Suprapubic skin (tissue), 4 donors: ENCODE data around the gene CIPC. TPM values are rescaled to one million over a fixed set of nuclear protein-coding genes. Genes with fewer than 3 reads are reported as not detected.
A peak's percentile ranks its signal among the peaks of the same experiment; 100 is the strongest.

Experiments used
- DNase-seq, 2 donors: peaks; one replicate each; pipeline ENCODE4 v3.0.0-alpha.2; 2019; ENCODE audit warnings: low spot score in 2 of 2
- H3K27ac ChIP-seq: fragments of 200-600 bp; sonication (generic); one replicate; pipeline ENCODE4 v1.5.1; 2019
- H3K27me3 ChIP-seq: fragments of 200-600 bp; sonication (generic); one replicate; pipeline ENCODE4 v1.5.1; 2019
- H3K36me3 ChIP-seq: fragments of 200-600 bp; sonication (generic); one replicate; pipeline ENCODE4 v1.5.1; 2019
- H3K4me1 ChIP-seq: fragments of 200-600 bp; sonication (generic); one replicate; pipeline ENCODE4 v1.5.1; 2019
- H3K4me3 ChIP-seq: fragments of 200-600 bp; sonication (generic); one replicate; pipeline ENCODE4 v1.5.1; 2019; ENCODE audit warnings: mild to moderate bottlenecking
- H3K9me3 ChIP-seq: fragments of 200-600 bp; sonication (generic); one replicate; pipeline ENCODE4 v1.5.1; 2019
- EP300 ChIP-seq: sonication (generic); formaldehyde crosslinking; IDR thresholded peaks from one replicate; pipeline ENCODE4 v1.6.1; 2017; ENCODE audit warnings: antibody characterized with exemption
- POLR2A ChIP-seq, 2 donors: fragments of 450-650 bp; IDR thresholded peaks; one replicate each; pipeline ENCODE4 v1.6.1; 2017; ENCODE audit warnings: antibody characterized with exemption in 2 of 2, mild to moderate bottlenecking in 2 of 2, moderate library complexity in 2 of 2
- POLR2AphosphoS5 ChIP-seq, 3 donors: sonication (generic); formaldehyde crosslinking; IDR thresholded peaks; one replicate each; pipeline ENCODE4 v1.6.1; 2017; ENCODE audit warnings: antibody characterized with exemption in 3 of 3
- WGBS: methylation state at CpG from one replicate; pipeline ENCODE4 v1.1.5; 2018; 5-methylcytosine and 5-hydroxymethylcytosine counted together
- total RNA-seq, 4 donors: library from RNA; depleted of rRNA; stranded (reverse); fragments of >200 nt; gene quantifications; one replicate each; pipeline ENCODE4 v1.1.0, GENCODE V29; 2016
- TF ChIP-seq, protein P1 (sequence below), 2 donors: fragments of 200-600 bp in 1 of 2; fragments of 450-650 bp in 1 of 2; sonication (generic) in 1 of 2; IDR thresholded peaks; one replicate each; pipeline ENCODE4 v1.5.1; 2016 to 2019; ENCODE audit warnings: antibody characterized with exemption in 2 of 2, mild to moderate bottlenecking in 1 of 2, moderate library complexity in 1 of 2

Gene CIPC
- total RNA-seq, 4 donors from 2014 or later: 47.2 to 79.0 (median 53.9) TPM

- no peak for DNase-seq
- Histone ChIP-seq H3K27ac (peak overlapping the region; percentile 49), H3K36me3 (peaks cover 56% of the 10 kb centered on the region), H3K4me1 (peaks cover 27% of the 10 kb centered on the region), H3K9me3 (no peaks in the 10 kb centered on the region), H3K4me3 (no peak overlapping the region), H3K27me3 (no peaks in the 10 kb centered on the region)
- TF ChIP-seq EP300: no peak
- TF ChIP-seq POLR2A (IDR thresholded peaks at IDR 0.05): no peak
- no peak for TF ChIP-seq POLR2AphosphoS5 (IDR thresholded peaks at IDR 0.05)
- TF ChIP-seq, protein P1, sequence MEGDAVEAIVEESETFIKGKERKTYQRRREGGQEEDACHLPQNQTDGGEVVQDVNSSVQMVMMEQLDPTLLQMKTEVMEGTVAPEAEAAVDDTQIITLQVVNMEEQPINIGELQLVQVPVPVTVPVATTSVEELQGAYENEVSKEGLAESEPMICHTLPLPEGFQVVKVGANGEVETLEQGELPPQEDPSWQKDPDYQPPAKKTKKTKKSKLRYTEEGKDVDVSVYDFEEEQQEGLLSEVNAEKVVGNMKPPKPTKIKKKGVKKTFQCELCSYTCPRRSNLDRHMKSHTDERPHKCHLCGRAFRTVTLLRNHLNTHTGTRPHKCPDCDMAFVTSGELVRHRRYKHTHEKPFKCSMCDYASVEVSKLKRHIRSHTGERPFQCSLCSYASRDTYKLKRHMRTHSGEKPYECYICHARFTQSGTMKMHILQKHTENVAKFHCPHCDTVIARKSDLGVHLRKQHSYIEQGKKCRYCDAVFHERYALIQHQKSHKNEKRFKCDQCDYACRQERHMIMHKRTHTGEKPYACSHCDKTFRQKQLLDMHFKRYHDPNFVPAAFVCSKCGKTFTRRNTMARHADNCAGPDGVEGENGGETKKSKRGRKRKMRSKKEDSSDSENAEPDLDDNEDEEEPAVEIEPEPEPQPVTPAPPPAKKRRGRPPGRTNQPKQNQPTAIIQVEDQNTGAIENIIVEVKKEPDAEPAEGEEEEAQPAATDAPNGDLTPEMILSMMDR (IDR thresholded peaks at IDR 0.05): no peak
- 87% methylated on average over 4 of the region's 4 CpGs for WGBS
These were observed 16.6 kb downstream of the CIPC start for GRCh38 chr14:77114609-77115008.

GRCh38 chr14:77116172-77116817 lies 18.2 kb downstream of the CIPC start:
- Histone ChIP-seq H3K27ac (no peak overlapping the region), H3K27me3 (no peaks in the 10 kb centered on the region), H3K4me3 (no peak overlapping the region), H3K9me3 (no peaks in the 10 kb centered on the region), H3K36me3 (peaks cover 55% of the 10 kb centered on the region), H3K4me1 (peaks cover 17% of the 10 kb centered on the region)
- no peak for DNase-seq
- TF ChIP-seq, protein P1 (IDR thresholded peaks at IDR 0.05): no peak
- no peak for TF ChIP-seq POLR2AphosphoS5 (IDR thresholded peaks at IDR 0.05)
- no peak for TF ChIP-seq POLR2A (IDR thresholded peaks at IDR 0.05)
- TF ChIP-seq EP300: no peak
- 95% methylated on average over 2 of the region's 2 CpGs for WGBS

- Histone ChIP-seq H3K27ac (no peak overlapping the region), H3K9me3 (no peaks in the 10 kb centered on the region), H3K36me3 (peaks cover 36% of the 10 kb centered on the region), H3K4me1 (peaks cover 42% of the 10 kb centered on the region), H3K4me3 (no peak overlapping the region), H3K27me3 (no peaks in the 10 kb centered on the region)
- TF ChIP-seq POLR2A (IDR thresholded peaks at IDR 0.05): no peak
- WGBS: 89% methylated on average over 7 of the region's 7 CpGs
- DNase-seq: no peak
These were observed 21.8 kb downstream of the CIPC start for GRCh38 chr14:77119851-77120250.

DNA sequence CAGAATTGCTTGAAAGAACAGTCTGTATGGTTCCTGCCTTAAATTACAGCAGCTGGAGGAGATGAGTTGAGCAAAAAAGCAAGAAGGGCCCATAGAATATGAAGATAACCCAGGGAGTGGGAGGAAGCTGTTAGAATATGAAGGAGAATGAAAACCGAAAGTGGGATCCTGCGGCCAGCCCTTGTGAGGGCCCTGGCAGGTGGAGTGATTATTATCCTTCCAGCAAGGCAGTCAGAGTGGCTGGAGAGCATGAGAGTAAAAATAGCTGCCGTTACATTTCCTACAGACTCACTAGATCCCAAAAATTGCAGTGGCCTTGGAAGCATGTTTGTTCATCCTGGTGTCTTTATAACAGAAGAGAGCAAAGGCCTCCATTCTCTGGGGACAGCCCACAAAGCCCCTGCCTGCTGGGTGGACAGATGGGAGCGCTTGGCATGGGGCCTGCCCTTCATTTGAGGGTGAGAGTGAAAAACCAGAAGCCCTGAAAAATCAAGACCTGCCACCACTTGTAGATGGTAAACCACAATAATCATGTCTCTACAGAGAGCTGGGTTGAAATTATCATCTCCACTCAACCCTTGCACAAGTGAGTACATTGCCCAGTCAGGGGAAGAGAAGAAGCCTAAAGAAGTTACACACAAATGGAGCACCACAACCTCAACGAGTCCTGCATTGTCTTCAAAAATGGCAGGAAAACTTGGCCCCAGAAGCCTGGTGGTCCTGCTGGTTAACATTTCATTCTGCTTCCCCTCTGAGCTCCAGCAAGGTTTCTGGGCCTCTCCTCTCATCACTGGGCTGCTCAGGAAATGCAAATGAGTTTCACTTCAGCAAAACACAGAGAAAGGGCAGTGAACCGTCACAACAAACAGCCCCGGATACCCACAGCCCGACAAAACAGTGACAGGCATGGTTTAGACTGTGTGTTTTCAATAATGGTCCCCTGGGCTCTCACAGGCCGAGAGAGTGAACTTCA lies 23.0 kb downstream of the CIPC start:
- H3K27me3 ChIP-seq: peaks cover 10% of the 10 kb centered on the region
- H3K4me1 ChIP-seq: peaks cover 50% of the 10 kb centered on the region
- DNase-seq: no peak
- no peak for TF ChIP-seq EP300
- no peak for TF ChIP-seq POLR2AphosphoS5 (IDR thresholded peaks at IDR 0.05)
- TF ChIP-seq POLR2A (IDR thresholded peaks at IDR 0.05): no peak
- TF ChIP-seq, protein P1 (IDR thresholded peaks at IDR 0.05): no peak
- 45% methylated on average over 9 of the region's 9 CpGs for WGBS
- peaks cover 25% of the 10 kb centered on the region for H3K36me3 ChIP-seq
- peak overlapping the region; percentile 75 for H3K27ac ChIP-seq
- H3K9me3 ChIP-seq: no peaks in the 10 kb centered on the region
- H3K4me3 ChIP-seq: no peak overlapping the region

GRCh38 chr14:77122526-77123125 lies 24.6 kb downstream of the CIPC start:
- Histone ChIP-seq H3K27me3 (peaks cover 10% of the 10 kb centered on the region), H3K4me3 (no peak overlapping the region), H3K36me3 (peaks cover 20% of the 10 kb centered on the region), H3K4me1 (peaks cover 50% of the 10 kb centered on the region), H3K9me3 (no peaks in the 10 kb centered on the region), H3K27ac (peak overlapping the region; percentile 75)
- DNase-seq: no peak
- TF ChIP-seq, protein P1 (IDR thresholded peaks at IDR 0.05): no peak
- TF ChIP-seq POLR2AphosphoS5 (IDR thresholded peaks at IDR 0.05) (no peak), POLR2A (IDR thresholded peaks at IDR 0.05) (no peak), EP300 (no peak)
- WGBS: 79% methylated on average over 6 of the region's 6 CpGs
